BLaER1 (cell line): ENCODE data around the gene TJP2.
"Not testable (repeated sequence)": the region's sequence is repeated elsewhere in the genome, so short reads cannot be mapped to it uniquely, and the experiment has no call there.

Source experiments
- H3K27ac ChIP-seq: shearing (Covaris generic); formaldehyde crosslinking; 2 replicates; pipeline ENCODE4 v1.8.1; 2022
- H3K27me3 ChIP-seq: shearing (Covaris generic); formaldehyde crosslinking; 2 replicates; pipeline ENCODE4 v1.8.1; 2022
- H3K36me3 ChIP-seq: shearing (Covaris generic); formaldehyde crosslinking; 2 replicates; pipeline ENCODE4 v1.8.1; 2022
- H3K4me1 ChIP-seq: shearing (Covaris generic); formaldehyde crosslinking; 2 replicates; pipeline ENCODE4 v1.8.1; 2022
- H3K4me2 ChIP-seq: shearing (Covaris generic); formaldehyde crosslinking; 2 replicates; pipeline ENCODE4 v1.8.1; 2022
- H3K4me3 ChIP-seq: shearing (Covaris generic); formaldehyde crosslinking; 2 replicates; pipeline ENCODE4 v1.8.1; 2022
- H3K9ac ChIP-seq: shearing (Covaris generic); formaldehyde crosslinking; 2 replicates; pipeline ENCODE4 v1.8.1; 2022
- H3K9me3 ChIP-seq: shearing (Covaris generic); formaldehyde crosslinking; 2 replicates; pipeline ENCODE4 v1.8.1; 2022
- H4K20me1 ChIP-seq: shearing (Covaris generic); formaldehyde crosslinking; 2 replicates; pipeline ENCODE4 v1.8.1; 2022
- Cebpa-rat ChIP-seq: shearing (Covaris generic); IDR thresholded peaks from 2 replicates; pipeline ENCODE4 v1.8.1; 2022

Gene TJP2

DNA sequence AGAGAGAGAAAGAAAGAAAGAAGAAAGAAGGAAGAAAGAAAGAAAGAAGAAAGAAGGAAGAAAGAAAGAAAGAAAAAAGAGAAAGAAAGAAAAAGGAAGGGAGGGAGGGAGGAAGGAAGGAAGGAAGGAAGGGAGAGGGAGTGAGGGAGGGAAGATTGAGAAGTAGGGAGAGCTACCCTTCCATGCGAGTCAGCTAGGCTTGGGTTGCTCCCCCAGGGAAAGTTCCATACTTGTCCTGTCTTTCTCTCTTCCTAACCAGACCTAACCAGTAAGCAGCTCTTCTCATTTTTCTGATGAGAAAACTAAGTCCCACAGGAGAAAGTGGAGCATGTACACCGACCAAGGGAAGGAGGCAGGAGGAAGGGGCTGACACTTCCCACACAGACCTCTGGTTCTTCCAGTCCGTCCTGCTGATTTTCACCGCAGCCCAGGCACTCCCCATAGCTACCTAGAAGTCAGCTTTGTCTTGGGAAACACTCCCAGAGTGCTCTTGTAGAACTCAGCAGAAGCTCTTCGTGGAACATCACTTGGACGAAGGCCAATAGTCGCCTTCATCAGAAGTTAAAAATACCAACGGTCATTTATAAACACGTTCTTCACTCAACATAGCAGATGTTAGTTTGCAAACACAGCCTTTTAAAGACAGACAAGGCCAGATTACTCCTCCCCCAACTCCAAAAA lies 121.9 kb downstream of the TJP2 start:
- H3K9ac ChIP-seq = no peak overlapping the region
- no peaks in the 10 kb centered on the region for H3K36me3 ChIP-seq
- H3K4me1 ChIP-seq = peaks cover 20% of the 10 kb centered on the region
- H3K4me2 ChIP-seq = peak overlapping the region; percentile 35
- H3K27me3 ChIP-seq = no peaks in the 10 kb centered on the region
- no peak for TF ChIP-seq Cebpa-rat
- no peak overlapping the region for H3K27ac ChIP-seq
- H4K20me1 ChIP-seq = no peaks in the 10 kb centered on the region
- H3K4me3 ChIP-seq = no peak overlapping the region
- H3K9me3 ChIP-seq = no peaks in the 10 kb centered on the region

DNA sequence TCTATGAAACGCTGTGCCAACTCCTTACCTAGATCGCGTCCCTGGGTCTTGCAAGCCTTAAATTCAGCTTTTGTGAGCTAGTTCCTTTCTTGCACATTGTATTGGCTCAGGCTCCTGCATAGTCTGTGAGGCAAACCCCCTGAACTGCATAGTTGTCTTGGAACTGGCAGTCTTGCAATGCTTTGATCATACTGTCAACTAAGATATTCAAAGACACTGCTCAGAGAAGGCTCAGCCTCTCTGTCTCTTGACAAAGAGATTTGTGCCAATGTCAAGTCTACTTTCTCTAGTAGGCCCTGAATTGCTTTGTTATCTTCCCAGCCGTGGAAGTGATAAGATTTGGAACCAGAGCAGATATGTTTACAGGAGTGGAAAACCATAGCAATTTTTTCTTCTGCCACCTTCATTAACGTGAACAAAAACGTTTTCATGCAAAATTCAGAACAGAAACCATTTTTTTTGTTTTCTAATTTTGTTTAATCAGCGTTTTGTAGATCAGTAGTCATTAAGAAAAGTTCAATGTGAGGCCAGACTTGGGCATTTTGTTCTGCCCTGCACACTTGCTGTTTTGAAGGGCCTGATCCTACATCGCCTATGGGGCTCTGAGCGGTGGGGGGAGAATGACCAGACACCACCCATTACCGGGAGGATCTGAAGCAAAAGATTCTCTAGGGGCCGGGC lies 123.4 kb downstream of the TJP2 start:
- H3K4me2 ChIP-seq = no peak overlapping the region
- H3K4me3 ChIP-seq = no peak overlapping the region
- H3K9ac ChIP-seq = no peak overlapping the region
- H3K27me3 ChIP-seq = no peaks in the 10 kb centered on the region
- no peaks in the 10 kb centered on the region for H3K36me3 ChIP-seq
- H3K9me3 ChIP-seq = no peaks in the 10 kb centered on the region
- H3K27ac ChIP-seq = no peak overlapping the region
- H4K20me1 ChIP-seq = no peaks in the 10 kb centered on the region
- no peak for TF ChIP-seq Cebpa-rat
- peaks cover 20% of the 10 kb centered on the region for H3K4me1 ChIP-seq

DNA sequence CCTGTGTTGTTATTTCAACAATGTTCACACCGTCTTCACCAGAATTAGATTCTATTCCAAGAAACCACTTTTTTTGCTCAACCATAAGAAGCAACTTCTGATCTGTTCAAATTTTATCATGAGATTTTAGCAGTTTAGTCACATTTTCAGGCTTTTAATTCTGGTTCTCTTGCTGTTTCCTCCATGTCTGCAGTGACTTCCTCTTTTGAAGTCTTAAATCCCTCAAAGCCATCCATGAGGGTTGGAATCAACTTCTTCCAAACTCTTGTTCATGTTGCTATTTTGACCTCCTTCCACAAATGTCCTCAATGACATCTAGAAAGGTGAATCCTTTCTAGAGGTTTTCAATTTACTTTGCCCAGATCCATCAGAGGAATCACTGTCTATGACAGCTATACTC lies 125.2 kb downstream of the TJP2 start:
- H3K36me3 ChIP-seq = no peaks in the 10 kb centered on the region
- no peaks in the 10 kb centered on the region for H4K20me1 ChIP-seq
- no peak for TF ChIP-seq Cebpa-rat
- H3K27ac ChIP-seq = no peak overlapping the region
- no peak overlapping the region for H3K9ac ChIP-seq
- H3K4me1 ChIP-seq = peaks cover 20% of the 10 kb centered on the region
- H3K27me3 ChIP-seq = no peaks in the 10 kb centered on the region
- H3K9me3 ChIP-seq = no peaks in the 10 kb centered on the region
- H3K4me3 ChIP-seq = no peak overlapping the region
- H3K4me2 ChIP-seq = no peak overlapping the region

DNA sequence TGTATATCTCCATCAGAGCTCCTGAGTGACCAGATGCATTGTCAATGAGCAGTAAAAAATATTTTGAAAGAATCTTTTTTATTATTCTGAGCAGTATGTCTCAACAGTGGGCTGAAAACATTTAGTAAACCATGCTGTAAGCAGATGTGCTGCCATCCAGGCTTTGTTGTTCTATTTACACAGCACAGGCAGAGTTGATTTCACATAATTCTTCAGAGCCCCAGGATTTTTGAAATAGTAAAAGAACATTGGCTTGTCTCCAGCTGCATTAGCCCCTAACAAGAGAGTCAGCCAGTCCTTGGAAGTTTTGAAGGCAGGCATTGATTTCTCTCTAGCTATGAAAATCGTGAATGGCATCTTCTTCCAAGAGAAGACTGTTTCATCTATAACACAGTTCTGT lies 125.7 kb downstream of the TJP2 start:
- Histone ChIP-seq H3K9ac (no peak overlapping the region), H3K27ac (no peak overlapping the region), H3K36me3 (no peaks in the 10 kb centered on the region), H4K20me1 (no peaks in the 10 kb centered on the region), H3K4me1 (peaks cover 20% of the 10 kb centered on the region), H3K4me3 (no peak overlapping the region), H3K9me3 (no peaks in the 10 kb centered on the region), H3K27me3 (no peaks in the 10 kb centered on the region), H3K4me2 (no peak overlapping the region)
- no peak for TF ChIP-seq Cebpa-rat

DNA sequence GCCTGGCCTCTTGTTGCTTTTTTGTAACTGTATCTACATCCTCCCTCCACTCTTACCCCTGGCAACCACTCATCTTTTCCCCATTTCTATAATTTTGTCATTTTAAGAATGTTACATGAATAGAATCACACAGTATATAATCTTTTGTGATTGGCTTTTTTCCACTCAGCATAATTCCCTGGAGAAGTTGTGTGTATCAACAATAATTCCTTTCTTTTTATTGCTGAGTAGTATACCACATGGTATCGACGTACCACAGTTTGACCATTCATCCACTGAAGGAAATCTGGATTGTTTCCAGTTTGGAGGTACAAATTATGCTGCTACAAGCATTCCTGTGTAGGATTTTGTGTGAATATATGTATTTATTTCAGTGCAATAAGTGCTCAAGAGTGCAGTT lies 129.3 kb downstream of the TJP2 start:
- Histone ChIP-seq H3K27ac (no peak overlapping the region), H3K36me3 (no peaks in the 10 kb centered on the region), H3K9me3 (no peaks in the 10 kb centered on the region), H3K9ac (no peak overlapping the region), H3K4me1 (0 out of 2 replicates have a peak, but pooled peaks cover 6% of the 10 kb centered on the region), H3K4me3 (no peak overlapping the region), H3K4me2 (no peak overlapping the region), H3K27me3 (no peaks in the 10 kb centered on the region), H4K20me1 (no peaks in the 10 kb centered on the region)
- TF ChIP-seq Cebpa-rat = no peak

DNA sequence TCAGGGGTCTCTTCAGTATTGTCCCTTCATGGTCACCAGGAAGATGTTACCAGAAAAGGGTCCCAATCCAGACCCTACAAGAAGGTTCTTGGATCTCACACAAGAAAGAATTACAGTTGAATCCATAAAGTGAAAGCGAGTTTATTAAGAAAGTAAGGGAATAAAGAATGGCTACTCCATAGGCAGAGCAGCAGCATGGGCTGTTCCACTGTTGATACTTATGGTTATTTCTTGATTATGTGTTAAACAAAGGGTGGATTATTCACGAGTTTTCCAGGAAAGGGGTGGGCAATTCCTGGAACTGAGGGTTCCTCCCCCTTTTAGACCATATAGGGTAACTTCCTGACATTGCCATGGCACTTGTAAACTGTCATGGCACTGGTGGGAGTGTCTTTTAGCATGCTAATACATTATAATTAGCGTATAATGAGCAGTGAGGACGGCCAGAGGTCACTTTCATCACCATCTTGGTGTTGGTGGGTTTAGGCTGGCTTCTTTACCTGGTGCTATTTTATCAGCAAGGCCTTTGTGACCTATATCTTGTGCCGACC lies 132.9 kb downstream of the TJP2 start:
- H3K4me3 ChIP-seq, H3K9me3 ChIP-seq, H3K36me3 ChIP-seq, H3K9ac ChIP-seq, H4K20me1 ChIP-seq, H3K4me1 ChIP-seq, H3K27ac ChIP-seq, H3K4me2 ChIP-seq, H3K27me3 ChIP-seq: not testable (repeated sequence)

DNA sequence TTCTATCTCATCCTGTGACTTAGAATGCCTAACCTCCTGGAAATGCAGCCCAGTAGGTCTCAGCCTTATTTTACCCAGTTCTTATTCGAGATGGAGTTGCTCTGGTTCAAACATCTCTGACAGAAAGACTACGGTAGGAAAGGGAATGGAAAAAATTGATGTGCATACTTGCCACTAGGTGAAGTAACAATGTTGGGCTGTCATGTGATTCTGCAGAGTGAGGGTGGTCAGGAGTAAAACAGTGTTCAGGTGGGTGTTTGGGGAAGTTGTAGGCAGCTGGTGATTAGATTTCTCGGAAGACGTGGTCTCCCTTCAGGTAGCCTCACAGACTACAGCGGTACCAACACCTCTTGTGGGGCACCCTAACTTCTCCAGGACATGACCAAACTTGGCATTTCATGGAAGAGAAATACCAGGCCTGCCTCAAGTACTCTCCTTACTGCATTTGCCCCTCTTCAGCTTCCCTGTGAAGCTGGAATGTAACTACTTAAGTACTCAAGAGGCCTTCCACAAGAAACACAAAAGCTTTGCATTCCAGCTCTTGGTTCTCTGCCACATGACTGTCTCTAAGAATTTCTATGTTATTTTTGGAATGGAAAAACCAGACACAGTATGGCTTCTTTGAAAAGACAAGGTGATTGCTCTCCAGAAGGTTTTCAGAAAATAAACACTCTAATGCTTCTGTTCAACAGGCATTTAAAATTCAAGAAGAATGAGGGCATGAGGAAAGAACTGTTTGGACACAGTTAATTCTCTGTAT lies 133.5 kb downstream of the TJP2 start:
- H3K9ac ChIP-seq = no peak overlapping the region
- H3K27ac ChIP-seq = no peak overlapping the region
- no peak overlapping the region for H3K4me3 ChIP-seq
- no peaks in the 10 kb centered on the region for H3K36me3 ChIP-seq
- no peak for TF ChIP-seq Cebpa-rat
- H4K20me1 ChIP-seq = no peaks in the 10 kb centered on the region
- no peak overlapping the region for H3K4me2 ChIP-seq
- H3K4me1 ChIP-seq = no peaks in the 10 kb centered on the region
- H3K27me3 ChIP-seq = no peaks in the 10 kb centered on the region
- H3K9me3 ChIP-seq = peaks cover 9% of the 10 kb centered on the region

DNA sequence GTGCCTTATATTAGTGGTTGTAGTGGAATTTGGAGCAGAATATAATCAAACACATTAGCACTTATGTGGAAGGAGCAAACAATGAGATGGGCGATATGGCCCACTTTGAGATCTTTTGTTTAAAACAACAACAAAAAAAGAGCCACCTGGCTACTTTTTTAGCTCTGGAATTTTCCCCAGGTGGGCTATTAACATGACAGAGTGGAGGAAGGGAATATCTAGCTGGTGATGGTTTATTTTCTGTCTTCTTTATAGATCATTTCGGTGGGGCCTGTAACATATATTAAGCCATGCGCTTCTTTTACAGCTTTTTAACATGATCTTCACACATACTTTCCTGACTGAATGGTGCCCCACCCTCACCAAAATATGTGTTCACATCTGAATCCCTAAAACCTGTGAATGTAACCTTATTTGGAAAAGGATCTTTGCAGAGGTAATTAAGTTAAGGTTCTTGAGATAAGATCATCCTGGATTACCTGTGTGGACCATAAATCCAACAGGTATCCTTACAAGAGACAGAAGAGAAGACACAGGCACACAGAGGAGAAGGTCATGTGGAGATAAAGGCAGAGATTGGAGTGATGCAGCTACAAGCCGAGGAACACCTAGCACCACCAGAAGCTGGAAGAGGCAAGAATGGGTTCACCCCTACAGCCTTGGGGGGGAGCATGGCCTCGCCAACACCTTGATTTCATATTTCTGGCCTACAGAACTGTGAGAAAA lies 134.3 kb downstream of the TJP2 start:
- Histone ChIP-seq H3K27me3 (no peaks in the 10 kb centered on the region), H3K27ac (no peak overlapping the region), H3K9me3 (peaks cover 17% of the 10 kb centered on the region), H3K4me1 (no peaks in the 10 kb centered on the region), H4K20me1 (no peaks in the 10 kb centered on the region), H3K36me3 (no peaks in the 10 kb centered on the region), H3K4me2 (no peak overlapping the region), H3K9ac (no peak overlapping the region), H3K4me3 (no peak overlapping the region)
- TF ChIP-seq Cebpa-rat = no peak

DNA sequence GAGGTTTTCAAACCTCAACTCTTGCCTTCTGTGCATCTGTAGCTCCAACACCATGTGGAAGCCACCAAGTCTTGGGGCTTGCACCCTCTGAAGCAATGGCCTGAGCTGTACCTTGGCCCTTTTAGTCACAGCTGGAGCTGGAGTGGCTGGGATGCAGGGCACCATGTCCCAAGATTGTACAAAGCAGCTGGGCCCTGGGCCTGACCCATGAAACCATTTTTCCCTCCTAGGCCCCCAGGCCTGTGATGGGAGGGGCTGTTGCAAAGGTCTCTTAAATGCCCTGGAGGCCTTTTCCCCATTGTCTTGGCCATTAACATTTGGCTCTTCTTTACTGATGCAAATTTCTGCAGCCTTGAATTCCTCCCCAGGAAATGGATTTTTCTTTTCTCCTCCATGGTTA lies 139.1 kb downstream of the TJP2 start:
- Histone ChIP-seq H3K4me2 (no peak overlapping the region), H3K36me3 (no peaks in the 10 kb centered on the region), H3K27me3 (no peaks in the 10 kb centered on the region), H3K27ac (no peak overlapping the region), H3K4me1 (peaks cover 7% of the 10 kb centered on the region), H4K20me1 (no peaks in the 10 kb centered on the region), H3K9me3 (peaks cover 32% of the 10 kb centered on the region), H3K4me3 (0 out of 2 replicates have a peak overlapping the region, but pooled peaks have one; percentile 9), H3K9ac (no peak overlapping the region)
- no peak for TF ChIP-seq Cebpa-rat
